GM19372 (cell line): ENCODE measurements around the gene IFNA16.
A peak's percentile ranks its signal among the peaks of the same experiment; 100 is the strongest.
"Not testable (repeated sequence)": the region's sequence is repeated elsewhere in the genome, so short reads cannot be mapped to it uniquely, and the experiment has no call there.

Source experiments
- ATAC-seq: cut with Tn5 transposase; IDR thresholded peaks from one replicate; pipeline ENCODE4 v1.9.1; 2021; ENCODE audit warnings: mild to moderate bottlenecking, low read depth, moderate library complexity; ENCODE audit not compliant: unreplicated experiment

The IFNA16 gene

GRCh38 chr9:21202105-21202504, 15.0 kb downstream of the IFNA16 start, which contains the start of gene IFNA7:
Gene IFNA7 (minus strand): TSS chr9:21202205. CDS start chr9:21202165, 40 bp downstream.
- not testable (repeated sequence) for ATAC-seq

GRCh38 chr9:21194867-21195776, 22.0 kb downstream of the IFNA16 start:
- peak; percentile 96 for ATAC-seq

GRCh38 chr9:21187487-21187886, 29.6 kb downstream of the IFNA16 start, which contains the start of gene IFNA4:
Gene IFNA4 (minus strand): TSS chr9:21187587. CDS start chr9:21187531, 56 bp downstream.
- not testable (repeated sequence) for ATAC-seq

DNA sequence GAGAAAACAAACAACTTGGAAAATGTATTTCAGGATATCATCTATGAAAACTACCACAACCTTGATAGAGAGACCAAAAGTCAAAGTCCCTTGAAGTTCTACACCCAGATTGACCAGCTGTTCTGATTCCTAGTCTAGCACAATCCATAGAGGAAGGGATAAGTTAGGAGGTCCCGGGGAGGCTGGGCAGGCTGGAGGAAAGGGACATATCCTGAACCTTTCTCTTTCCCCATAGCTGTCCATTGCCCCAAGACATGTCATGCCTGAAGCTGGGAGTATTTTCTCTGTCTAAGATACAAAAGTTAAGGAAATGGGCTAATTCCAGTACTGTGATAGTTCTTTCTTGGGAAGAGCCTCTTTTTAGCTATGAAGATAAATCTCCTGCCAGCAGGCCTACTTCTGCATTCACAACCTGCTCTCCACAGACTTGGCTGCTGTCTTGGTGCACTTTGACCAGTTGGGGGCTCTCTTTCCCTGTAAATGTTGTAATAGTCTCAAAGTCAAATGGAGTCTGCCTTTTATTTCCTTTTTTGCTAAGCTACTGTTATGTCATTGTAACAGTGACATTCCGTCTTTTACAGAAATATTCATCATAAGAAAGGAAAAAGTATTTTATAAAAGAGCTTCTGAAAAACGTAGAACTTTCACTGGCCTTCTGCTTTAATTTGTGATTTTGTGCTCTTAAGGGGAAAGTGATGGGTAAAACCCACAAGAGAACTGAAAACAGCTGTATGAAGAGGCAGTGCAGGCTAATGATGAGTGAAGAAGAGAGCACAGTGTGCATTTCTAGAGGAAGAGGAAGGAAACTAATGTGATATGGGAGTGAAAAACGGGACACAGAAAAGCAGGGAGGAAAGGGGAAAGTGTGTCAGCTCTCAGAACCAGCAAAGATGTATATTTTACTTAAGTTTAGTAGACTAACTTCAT, 34.0 kb downstream of the IFNA16 start:
- ATAC-seq = peak; percentile 79

GRCh38 chr9:21174671-21175070, 42.4 kb downstream of the IFNA16 start:
- no peak for ATAC-seq

DNA sequence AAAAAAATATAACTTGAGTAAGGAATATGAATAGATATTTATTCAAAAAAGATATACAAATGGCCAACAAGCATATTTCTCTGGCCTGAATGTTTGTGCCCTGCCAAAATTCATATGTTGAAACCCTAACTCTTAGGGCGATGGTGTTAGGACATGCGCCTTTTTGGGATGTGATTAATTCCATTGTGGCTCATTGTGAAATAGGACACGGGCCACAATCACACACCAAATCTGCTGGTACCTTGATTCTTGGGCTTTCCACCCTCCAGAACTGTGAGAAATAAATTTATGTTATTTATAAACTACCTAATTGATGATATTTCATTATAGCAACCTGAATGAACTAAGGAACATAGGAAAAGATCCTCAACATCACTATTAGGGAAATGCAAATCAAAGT, 45.0 kb downstream of the IFNA16 start:
- ATAC-seq = no peak

- no peak for ATAC-seq
Observed at GRCh38 chr9:21171351-21171750, 45.8 kb downstream of the IFNA16 start.

- not testable (repeated sequence) for ATAC-seq
Observed at GRCh38 chr9:21166560-21166959, 50.6 kb downstream of the IFNA16 start, which contains the start of gene IFNA21. Gene IFNA21 (minus strand): TSS chr9:21166660. CDS start chr9:21166612, 48 bp downstream.
